ENCODE data around the gene FNBP1. TPM values are rescaled to one million over a fixed set of nuclear protein-coding genes. Genes with fewer than 3 reads are reported as not detected.
"Not testable (repeated sequence)": the region's sequence is repeated elsewhere in the genome, so short reads cannot be mapped to it uniquely, and the experiment has no call there.

The FNBP1 gene
- total and polyA plus RNA-seq, 2 donors (not counting 1 experiment from before 2014, with no cell fraction given) = 42.9 to 318 TPM

- Mint-ChIP-seq H3K27me3 (no peaks in the 10 kb centered on the region), H3K4me1 (peaks cover 20% of the 10 kb centered on the region), H3K4me3 (no peak overlapping the region), H3K9me3 (ENCODE audit: insufficient read depth) (no peaks in the 10 kb centered on the region), H3K27ac (no peak overlapping the region)
- Histone ChIP-seq H3K79me2 (ENCODE audit: control insufficient read depth, insufficient read depth, low read length) (peaks cover 94% of the 10 kb centered on the region), H3K9me3 (ENCODE audit: control extremely low read depth in 1 of 3, control insufficient read depth in 2 of 3, insufficient read depth in 1 of 3, low read length in 2 of 3) (no peaks in the 10 kb centered on the region), H3K36me3 (replicated peaks in 1 of 2; ENCODE audit: control extremely low read depth in 1 of 2, control insufficient read depth in 1 of 2, extremely low read depth in 1 of 2, insufficient read depth in 2 of 2, low read length in 1 of 2) (peaks cover 2 to 40% of the 10 kb centered on the region in 2 experiments), H3K9ac (ENCODE audit: low read length) (no peak overlapping the region), H4K20me1 (ENCODE audit: control insufficient read depth, insufficient read depth, low read length, poor library complexity, severe bottlenecking) (peaks cover 4% of the 10 kb centered on the region), H3K4me1 (ENCODE audit: control insufficient read depth in 2 of 2, insufficient read depth in 2 of 2, low read length in 2 of 2) (peaks cover 16 to 24% of the 10 kb centered on the region in 2 donors), H3K4me2 (replicated peaks; ENCODE audit: low read depth, low read length, poor library complexity, severe bottlenecking) (no peak overlapping the region), H3K4me3 (ENCODE audit: control extremely low read depth in 1 of 5, extremely low read depth in 1 of 5, insufficient read depth in 1 of 5, low read depth in 2 of 5, low read length in 4 of 5) (no peak overlapping the region), H3K27ac (ENCODE audit: low read length in 2 of 2) (no peak overlapping the region), H2AFZ (ENCODE audit: insufficient read depth, low read depth, low read length, poor library complexity, severe bottlenecking) (no peak overlapping the region), H3K27me3 (replicated peaks in 1 of 4; ENCODE audit: control extremely low read depth in 1 of 4, control insufficient read depth in 3 of 4, insufficient read depth in 4 of 4, low read length in 3 of 4) (no peaks in the 10 kb centered on the region)
- WGBS (ENCODE audit: insufficient coverage) = no CpG with 5 or more reads among the region's 5 CpGs
- ATAC-seq (ENCODE audit: low read depth) = no peak
- no peak for DNase-seq
- ChIA-PET CTCF (interaction anchor here (0.6 to 1.5 kb wide), 3 partner anchors 16 to 159 kb away, joined by 3 to 6 read pairs (median 4); no protein-coding TSS in a partner anchor), POLR2A (interaction anchor here (0.9 kb wide), 1 partner anchor 13 kb away, joined by 3 read pairs; no protein-coding TSS in a partner anchor)
- intact Hi-C loops (cut with micrococcal nuclease) = loop anchor here (5.0 kb wide), 1 partner anchor 37 kb away; no protein-coding TSS in a partner anchor
- TF ChIP-seq EZH2 (IDR thresholded peaks at IDR 0.05; ENCODE audit: borderline replicate concordance, insufficient read depth, low read depth, low read length, poor library complexity, severe bottlenecking) (no peak), CTCF (IDR thresholded peaks at IDR 0.05) (no peak)
Measured at GRCh38 chr9:129949821-129950220, 93.2 kb downstream of the FNBP1 start.

- intact Hi-C loops (cut with micrococcal nuclease) = loop anchor here (5.0 kb wide), 1 partner anchor 39 kb away; no protein-coding TSS in a partner anchor
- H3K27me3 ChIP-seq (replicated peaks in 1 of 4; ENCODE audit: control extremely low read depth in 1 of 4, control insufficient read depth in 3 of 4, insufficient read depth in 4 of 4, low read length in 3 of 4); H3K27ac ChIP-seq (ENCODE audit: low read length in 2 of 2); H3K9ac ChIP-seq (ENCODE audit: low read length); H3K9me3 Mint-ChIP-seq (ENCODE audit: insufficient read depth); H3K27me3 Mint-ChIP-seq; H3K4me2 ChIP-seq (replicated peaks; ENCODE audit: low read depth, low read length, poor library complexity, severe bottlenecking); H3K27ac Mint-ChIP-seq; H3K9me3 ChIP-seq (ENCODE audit: control extremely low read depth in 1 of 3, control insufficient read depth in 2 of 3, insufficient read depth in 1 of 3, low read length in 2 of 3); ATAC-seq (ENCODE audit: low read depth); POLR2A ChIA-PET; H4K20me1 ChIP-seq (ENCODE audit: control insufficient read depth, insufficient read depth, low read length, poor library complexity, severe bottlenecking); H2AFZ ChIP-seq (ENCODE audit: insufficient read depth, low read depth, low read length, poor library complexity, severe bottlenecking); H3K4me3 Mint-ChIP-seq; H3K4me3 ChIP-seq (ENCODE audit: control extremely low read depth in 1 of 5, extremely low read depth in 1 of 5, insufficient read depth in 1 of 5, low read depth in 2 of 5, low read length in 4 of 5); DNase-seq: not testable (repeated sequence)
- Histone ChIP-seq H3K4me1 (ENCODE audit: control insufficient read depth in 2 of 2, insufficient read depth in 2 of 2, low read length in 2 of 2) (peaks cover 23 to 30% of the 10 kb centered on the region in 2 donors), H3K79me2 (ENCODE audit: control insufficient read depth, insufficient read depth, low read length) (peaks cover 94% of the 10 kb centered on the region), H3K36me3 (replicated peaks in 1 of 2; ENCODE audit: control extremely low read depth in 1 of 2, control insufficient read depth in 1 of 2, extremely low read depth in 1 of 2, insufficient read depth in 2 of 2, low read length in 1 of 2) (peaks cover 2 to 40% of the 10 kb centered on the region in 2 experiments)
- H3K4me1 Mint-ChIP-seq = peaks cover 26% of the 10 kb centered on the region
- CTCF ChIA-PET = interaction anchor here (0.8 kb wide), 1 partner anchor 62 kb away, joined by 3 read pairs; no protein-coding TSS in a partner anchor
- WGBS (ENCODE audit: insufficient coverage) = 94% methylated on average over 5 of the region's 7 CpGs
Measured at GRCh38 chr9:129948626-129949025, 94.4 kb downstream of the FNBP1 start.

Data from B cell (primary cell).